HG03439 (cell line): ENCODE results near the gene TSPAN6.

ENCODE experiments used
- ATAC-seq: cut with Tn5 transposase; IDR thresholded peaks from one replicate; pipeline ENCODE4 v1.9.1; 2021; ENCODE audit warnings: mild to moderate bottlenecking, moderate library complexity; ENCODE audit not compliant: unreplicated experiment

Gene TSPAN6

GRCh38 chrX:100591256-100592051 lies 45.2 kb downstream of the TSPAN6 start:
- ATAC-seq: no peak

- no peak for ATAC-seq
Observed at GRCh38 chrX:100587861-100588260, 48.7 kb downstream of the TSPAN6 start.

GRCh38 chrX:100586747-100587146 lies 49.9 kb downstream of the TSPAN6 start:
- no peak for ATAC-seq

- no peak for ATAC-seq
Observed at GRCh38 chrX:100584611-100585010, 52.0 kb downstream of the TSPAN6 start, which contains the start of gene TNMD. TSS of gene TNMD (plus strand) at chrX:100584936. CDS start at chrX:100585019, 83 bp downstream.
